Common myeloid progenitor, CD34-positive (primary cell): ENCODE data around the gene PASK.

Experiments used
- CTCF ChIA-PET: fragments of 350-600 bp; sonication (Branson Sonifier 250); formaldehyde crosslinking; loops from one replicate; lab custom pipeline; 2021; ENCODE audit warnings: antibody characterized with exemption; lab: Charles Lee
- POLR2A ChIA-PET: fragments of 350-600 bp; sonication (Branson Sonifier 250); formaldehyde crosslinking; loops from one replicate; lab custom pipeline; 2021; ENCODE audit warnings: antibody characterized with exemption; lab: Charles Lee
- DNase-seq, 3 donors: peaks; one replicate each; pipeline versions ENCODE4 v3.0.0 to v3.0.0-alpha.2; 2013
- H3K27ac ChIP-seq, 2 experiments: 1 replicate in 1 of 2; 2 replicates in 1 of 2; pipeline ENCODE4 v1.7.0; 2013; ENCODE audit warnings: inconsistent platforms in 2 of 2, low read length in 2 of 2, mild to moderate bottlenecking in 2 of 2, low read depth in 1 of 2, moderate library complexity in 1 of 2; ENCODE audit not compliant: severe bottlenecking in 2 of 2, insufficient read depth in 1 of 2, poor library complexity in 1 of 2
- H3K27me3 ChIP-seq, 5 experiments: replicated peaks in 2 of 5; 1 replicate in 3 of 5; 2 replicates in 2 of 5; pipeline versions ENCODE4 v1.6.1 to v1.7.0; 2013; ENCODE audit warnings: low read length in 4 of 5, mild to moderate bottlenecking in 2 of 5, moderate library complexity in 2 of 5, inconsistent platforms in 1 of 5; ENCODE audit not compliant: insufficient read depth in 5 of 5, control insufficient read depth in 4 of 5
- H3K36me3 ChIP-seq, 4 experiments: 1 replicate in 2 of 4; 2 replicates in 2 of 4; pipeline versions ENCODE4 v1.6.1 to v1.7.0; 2013; ENCODE audit warnings: low read length in 3 of 4, control low read depth in 1 of 4, mild to moderate bottlenecking in 1 of 4; ENCODE audit not compliant: control insufficient read depth in 4 of 4, insufficient read depth in 4 of 4
- H3K4me1 ChIP-seq, 4 experiments: 1 replicate in 3 of 4; 2 replicates in 1 of 4; pipeline versions ENCODE4 v1.6.1 to v1.7.1; 2013; ENCODE audit warnings: low read length in 3 of 4, mild to moderate bottlenecking in 3 of 4, control low read depth in 1 of 4, inconsistent platforms in 1 of 4, moderate library complexity in 1 of 4; ENCODE audit not compliant: control insufficient read depth in 4 of 4, insufficient read depth in 4 of 4; ENCODE audit errors: control extremely low read depth in 1 of 4
- H3K4me3 ChIP-seq, 7 experiments: 1 replicate in 4 of 7; 2 replicates in 3 of 7; pipeline versions ENCODE4 v1.5.1 to v1.7.0; 2013; ENCODE audit warnings: mild to moderate bottlenecking in 7 of 7, low read length in 6 of 7, moderate library complexity in 6 of 7, inconsistent platforms in 2 of 7, low read depth in 2 of 7, control low read depth in 1 of 7; ENCODE audit not compliant: insufficient read depth in 4 of 7, control insufficient read depth in 1 of 7; ENCODE audit errors: extremely low read depth in 1 of 7
- H3K9me3 ChIP-seq, 5 experiments: 1 replicate in 4 of 5; 2 replicates in 1 of 5; pipeline versions ENCODE4 v1.6.1 to v1.7.1; 2013; ENCODE audit warnings: low read length in 4 of 5, mild to moderate bottlenecking in 2 of 5, inconsistent platforms in 1 of 5, low read depth in 1 of 5, moderate library complexity in 1 of 5; ENCODE audit not compliant: control insufficient read depth in 4 of 5, insufficient read depth in 2 of 5; ENCODE audit errors: control extremely low read depth in 1 of 5
- WGBS: methylation state at CpG from one replicate; pipeline ENCODE4 v1.1.5; 2013; ENCODE audit not compliant: insufficient coverage; 5-methylcytosine and 5-hydroxymethylcytosine counted together

Gene PASK

DNA sequence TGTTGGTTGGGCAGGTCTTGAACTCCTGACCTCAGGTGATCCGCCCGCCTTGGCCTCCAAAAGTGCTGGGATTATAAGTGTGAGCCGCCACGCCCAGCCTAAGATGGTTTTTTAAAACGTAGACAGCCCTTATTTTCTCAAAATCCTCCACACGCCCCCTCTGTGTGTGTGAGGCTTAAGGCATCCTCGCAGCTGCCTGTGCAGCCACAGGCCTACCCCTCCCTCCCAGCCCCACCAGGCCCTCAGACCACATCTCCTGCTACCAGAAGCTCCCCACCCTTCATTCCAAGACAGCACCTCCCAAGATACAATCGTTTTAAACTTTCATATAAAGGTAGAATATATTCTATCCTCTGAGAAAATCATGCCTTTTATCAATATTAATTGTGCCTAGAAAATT lies 44.0 kb upstream of the PASK start:
- H3K27ac ChIP-seq: no peak overlapping the region
- 86% methylated on average over 4 of the region's 8 CpGs for WGBS
- ChIA-PET CTCF (no interaction called here), POLR2A (no interaction called here)
- no peaks in the 10 kb centered on the region for H3K9me3 ChIP-seq
- no peaks in the 10 kb centered on the region for H3K27me3 ChIP-seq
- no peaks in the 10 kb centered on the region for H3K36me3 ChIP-seq
- DNase-seq: no peak
- H3K4me1 ChIP-seq: no peaks in the 10 kb centered on the region
- no peak overlapping the region for H3K4me3 ChIP-seq

DNA sequence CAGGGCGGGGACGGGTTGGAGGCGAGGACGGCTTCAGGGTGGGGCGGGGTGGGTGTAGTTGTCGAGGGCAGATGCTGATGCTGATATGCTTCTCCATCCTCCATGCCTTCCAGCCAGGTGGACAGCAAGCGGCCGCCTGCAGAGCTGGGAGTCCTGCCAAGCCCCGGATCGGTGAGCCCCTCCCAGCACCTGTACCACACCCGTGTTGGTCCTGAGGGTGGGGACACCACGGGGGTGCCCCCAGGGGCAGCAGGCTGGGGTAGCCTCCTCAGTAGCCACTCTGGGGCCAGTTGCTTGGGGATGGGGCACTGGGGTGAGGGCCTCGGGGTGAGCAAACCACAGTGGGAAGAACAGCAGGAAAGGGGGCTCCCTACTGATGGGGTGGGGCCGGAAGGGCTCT lies 41.8 kb upstream of the PASK start:
- WGBS: 72% methylated on average over 7 of the region's 14 CpGs
- H3K9me3 ChIP-seq: no peaks in the 10 kb centered on the region
- no peak overlapping the region for H3K4me3 ChIP-seq
- ChIA-PET POLR2A (no interaction called here), CTCF (no interaction called here)
- no peak overlapping the region for H3K27ac ChIP-seq
- DNase-seq: no peak
- no peaks in the 10 kb centered on the region for H3K36me3 ChIP-seq
- H3K4me1 ChIP-seq: peaks cover 0 to 1% (median 0%) of the 10 kb centered on the region in 4 experiments
- no peaks in the 10 kb centered on the region for H3K27me3 ChIP-seq

DNA sequence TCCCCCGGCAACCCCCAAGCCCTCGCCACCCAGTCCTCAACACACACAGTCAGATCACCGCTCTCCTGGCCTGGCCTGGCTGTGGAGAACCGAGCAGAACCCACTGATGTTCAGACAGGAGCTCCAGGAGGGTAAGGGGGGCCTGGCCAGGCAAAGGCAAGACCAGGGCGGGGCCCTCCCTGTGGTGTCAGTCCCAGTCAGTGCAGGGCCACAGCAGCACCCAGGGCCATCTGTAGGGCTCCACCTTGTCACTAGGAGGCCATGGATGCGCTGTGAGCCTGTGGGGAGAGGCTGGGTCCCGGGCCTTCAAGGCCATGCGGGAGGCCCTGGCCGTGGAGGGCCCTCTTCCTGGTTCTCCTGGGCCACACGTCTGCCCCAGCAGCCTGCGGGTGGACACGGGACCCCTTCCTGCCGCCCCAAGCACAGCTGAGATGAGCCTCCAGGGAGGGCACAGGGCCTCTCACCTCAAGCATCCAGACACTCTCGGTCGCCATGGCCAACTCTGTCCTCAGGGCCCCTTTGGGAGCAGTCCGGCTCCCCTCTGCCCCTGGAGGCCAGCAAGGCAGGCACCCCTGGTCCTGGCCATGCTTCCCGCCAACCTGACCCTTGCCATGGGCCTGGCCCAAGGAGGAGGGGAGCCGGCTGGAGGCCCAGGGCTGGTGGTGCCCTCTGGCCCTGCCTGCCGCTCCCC lies 41.2 kb upstream of the PASK start:
- H3K4me3 ChIP-seq: no peak overlapping the region
- H3K27me3 ChIP-seq: no peaks in the 10 kb centered on the region
- 93% methylated on average over 14 of the region's 19 CpGs for WGBS
- no peak overlapping the region for H3K27ac ChIP-seq
- no peaks in the 10 kb centered on the region for H3K9me3 ChIP-seq
- H3K4me1 ChIP-seq: peaks cover 0 to 1% (median 0%) of the 10 kb centered on the region in 4 experiments
- CTCF ChIA-PET: no interaction called here
- no peaks in the 10 kb centered on the region for H3K36me3 ChIP-seq
- DNase-seq: no peak
- POLR2A ChIA-PET: no interaction called here

DNA sequence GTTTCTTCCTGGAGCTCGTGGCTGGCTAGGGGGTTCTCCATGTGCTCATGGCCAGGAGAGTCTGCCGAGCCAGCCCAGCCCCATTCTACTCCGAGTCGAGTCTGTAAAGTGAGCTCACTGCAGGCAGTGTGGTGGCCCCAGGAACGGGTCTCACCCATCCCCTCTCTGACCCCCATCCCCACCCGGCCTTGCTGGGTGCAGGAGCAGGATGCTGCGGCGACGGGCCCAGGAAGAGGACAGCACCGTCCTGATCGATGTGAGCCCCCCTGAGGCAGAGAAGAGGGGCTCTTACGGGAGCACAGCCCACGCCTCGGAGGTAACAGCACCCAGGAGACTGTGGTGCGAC lies 40.6 kb upstream of the PASK start:
- H3K27me3 ChIP-seq: no peaks in the 10 kb centered on the region
- no peak overlapping the region for H3K4me3 ChIP-seq
- 96% methylated on average over 15 of the region's 15 CpGs for WGBS
- no peaks in the 10 kb centered on the region for H3K36me3 ChIP-seq
- H3K4me1 ChIP-seq: peaks cover 0 to 1% (median 0%) of the 10 kb centered on the region in 4 experiments
- DNase-seq: no peak
- H3K27ac ChIP-seq: no peak overlapping the region
- ChIA-PET CTCF (no interaction called here), POLR2A (no interaction called here)
- no peaks in the 10 kb centered on the region for H3K9me3 ChIP-seq

DNA sequence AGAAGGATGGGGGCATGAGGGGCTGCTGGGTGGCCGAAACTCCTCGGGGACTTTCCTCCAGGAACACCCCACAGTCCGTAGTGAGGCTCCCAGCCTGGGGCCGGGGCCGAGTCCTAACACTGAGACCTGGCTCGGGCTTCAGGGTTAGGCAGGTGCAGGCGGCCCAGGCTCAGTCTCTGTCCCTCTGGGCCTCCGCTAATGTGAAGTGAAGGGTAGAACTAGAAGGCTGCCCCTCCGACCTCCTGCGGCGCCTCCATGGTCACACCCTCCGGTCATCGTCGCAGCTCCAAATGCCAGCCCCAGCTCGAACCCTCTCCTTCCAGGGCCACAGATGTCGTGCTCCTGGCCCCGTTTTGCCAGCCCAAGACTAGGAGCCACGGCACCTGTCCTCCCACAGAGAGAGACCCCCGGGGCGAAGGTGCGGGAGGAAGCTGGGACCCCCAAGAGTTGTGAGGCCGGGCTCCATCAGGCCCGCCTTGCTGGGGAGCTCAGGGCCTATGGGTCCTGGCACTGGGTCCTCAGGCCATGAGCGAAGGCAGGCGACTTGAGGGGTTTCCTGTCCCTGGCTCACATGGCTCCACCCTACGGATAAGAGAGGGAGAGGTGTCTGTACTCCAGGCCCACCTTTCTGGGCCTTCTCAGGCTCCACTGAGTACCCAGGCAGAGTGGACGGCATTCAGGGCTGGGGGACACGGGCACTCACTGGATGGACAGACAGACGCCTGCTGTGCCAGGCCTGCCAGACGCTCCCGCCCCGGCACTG lies 40.0 kb upstream of the PASK start:
- no peak overlapping the region for H3K4me3 ChIP-seq
- 93% methylated on average over 32 of the region's 32 CpGs for WGBS
- H3K9me3 ChIP-seq: no peaks in the 10 kb centered on the region
- POLR2A ChIA-PET: no interaction called here
- no peaks in the 10 kb centered on the region for H3K27me3 ChIP-seq
- no peak overlapping the region for H3K27ac ChIP-seq
- peaks cover 0 to 1% (median 0%) of the 10 kb centered on the region in 4 experiments for H3K4me1 ChIP-seq
- no peaks in the 10 kb centered on the region for H3K36me3 ChIP-seq
- CTCF ChIA-PET: no interaction called here
- no peak for DNase-seq

DNA sequence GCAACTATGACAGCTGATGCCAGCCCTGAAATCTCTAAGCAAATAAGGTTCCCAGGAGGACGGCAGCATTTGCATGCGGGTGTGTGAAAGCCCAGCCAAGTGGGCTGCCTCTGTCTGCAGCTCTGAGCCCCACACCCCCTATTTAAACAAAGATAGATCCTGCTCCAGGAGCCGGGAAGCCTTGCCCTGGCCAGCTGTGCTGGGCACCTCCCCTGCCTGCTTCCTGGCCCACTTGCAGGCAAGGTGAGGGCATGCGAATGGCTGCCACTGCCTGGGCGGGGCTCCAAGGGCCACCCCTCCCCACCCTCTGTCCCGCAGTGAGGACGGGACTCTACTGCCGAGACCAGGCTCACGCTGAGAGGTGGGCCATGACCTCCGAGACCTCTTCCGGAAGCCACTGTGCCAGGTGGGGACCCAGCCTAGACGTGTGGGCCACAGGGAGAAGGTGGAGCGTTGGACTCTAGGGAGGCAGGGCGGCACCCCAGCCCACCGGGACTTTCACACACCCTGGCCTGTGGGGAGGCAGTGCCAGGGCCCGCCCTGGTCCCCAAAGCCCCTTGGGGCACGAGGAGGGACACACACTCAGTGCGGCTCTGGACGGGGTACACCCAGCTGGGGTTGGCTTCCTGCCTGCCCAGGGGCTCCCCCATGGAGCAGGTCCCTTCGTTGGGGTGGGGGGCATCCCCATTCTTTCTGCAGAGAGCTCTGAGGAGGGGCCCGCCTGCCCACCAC lies 39.3 kb upstream of the PASK start, which contains the start of gene ANO7:
ANO7 (plus strand) TSS at position 317 of the 732 bp plus-strand sequence. CDS start 1,387 bp downstream, outside the sequence.
- Histone ChIP-seq H3K9me3 (no peaks in the 10 kb centered on the region), H3K4me1 (peaks cover 0 to 1% (median 0%) of the 10 kb centered on the region in 4 experiments), H3K27me3 (no peaks in the 10 kb centered on the region), H3K4me3 (no peak within 1 kb of the TSS), H3K27ac (no peak within 1 kb of the TSS), H3K36me3 (peaks cover 0 to 2% (median 0%) of the 10 kb centered on the region in 4 experiments)
- POLR2A ChIA-PET: no interaction called here
- 92% methylated on average over 17 of the region's 21 CpGs for WGBS
- CTCF ChIA-PET: no interaction called here
- DNase-seq: no peak

DNA sequence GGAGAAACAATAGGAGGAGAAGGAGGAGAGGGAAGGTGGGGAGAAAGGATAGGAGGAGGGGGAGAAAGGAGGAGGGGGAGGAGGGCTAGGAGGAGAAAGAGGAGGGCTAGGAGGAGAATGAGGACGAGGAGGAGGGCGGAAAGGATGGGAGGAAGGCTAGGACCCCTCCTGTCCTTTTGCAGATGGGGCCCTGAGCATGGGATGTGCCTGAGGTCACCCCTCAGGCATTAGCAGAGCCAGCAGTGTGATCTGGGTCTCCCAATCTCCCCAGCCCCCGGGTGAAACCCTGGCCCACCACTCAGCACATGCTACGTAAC lies 38.6 kb upstream of the PASK start:
- H3K9me3 ChIP-seq: no peaks in the 10 kb centered on the region
- H3K36me3 ChIP-seq: peaks cover 0 to 9% (median 2%) of the 10 kb centered on the region in 4 experiments
- H3K27me3 ChIP-seq: no peaks in the 10 kb centered on the region
- ChIA-PET CTCF (no interaction called here), POLR2A (no interaction called here)
- H3K4me3 ChIP-seq: no peak overlapping the region
- 94% methylated on average over 2 of the region's 4 CpGs for whole genome bisulfite sequencing
- no peak for DNase-seq
- peaks cover 0 to 1% (median 0%) of the 10 kb centered on the region in 4 experiments for H3K4me1 ChIP-seq
- no peak overlapping the region for H3K27ac ChIP-seq
